Memory B cell (primary cell): ENCODE data around the gene FGD6.
A peak's percentile ranks its signal among the peaks of the same experiment; 100 is the strongest.

Experiments
- ATAC-seq: fragments of 150-1000 bp; cut with Tn5 transposase; 2 replicates; pipeline ENCODE4 v1.10.0; 2021; ENCODE audit warnings: low read depth, mild to moderate bottlenecking, moderate library complexity
- DNase-seq, 2 donors: peaks; one replicate each; pipeline ENCODE4 v3.0.0; 2022; ENCODE audit warnings: low spot score in 2 of 2
- H3K27ac Mint-ChIP-seq: one replicate; pipeline ENCODE4 v1.8.0; 2022; ENCODE audit warnings: mild to moderate bottlenecking, moderate library complexity, mixed read lengths
- H3K27me3 Mint-ChIP-seq: one replicate; pipeline ENCODE4 v1.8.0; 2022; ENCODE audit warnings: mixed read lengths
- H3K36me3 Mint-ChIP-seq: one replicate; pipeline ENCODE4 v1.8.0; 2022; ENCODE audit warnings: mild to moderate bottlenecking, mixed read lengths
- H3K4me1 Mint-ChIP-seq: one replicate; pipeline ENCODE4 v1.8.0; 2022; ENCODE audit warnings: mixed read lengths
- H3K4me3 Mint-ChIP-seq: one replicate; pipeline ENCODE4 v1.8.0; 2022; ENCODE audit warnings: mild to moderate bottlenecking, moderate library complexity, mixed read lengths
- H3K9me3 Mint-ChIP-seq: one replicate; pipeline ENCODE4 v1.8.0; 2022; ENCODE audit warnings: mixed read lengths

Gene FGD6

GRCh38 chr12:95129115-95129514 lies 88.2 kb downstream of the FGD6 start:
- H3K4me3 Mint-ChIP-seq, result no peak overlapping the region
- no peaks in the 10 kb centered on the region for H3K9me3 Mint-ChIP-seq
- peaks cover 3% of the 10 kb centered on the region for H3K36me3 Mint-ChIP-seq
- no peaks in the 10 kb centered on the region for H3K4me1 Mint-ChIP-seq
- ATAC-seq (no peak), DNase-seq (no peak)
- H3K27ac Mint-ChIP-seq, result no peak overlapping the region
- H3K27me3 Mint-ChIP-seq, result no peaks in the 10 kb centered on the region

GRCh38 chr12:95126736-95127135 lies 90.5 kb downstream of the FGD6 start:
- DNase-seq (no peak), ATAC-seq (no peak)
- H3K36me3 Mint-ChIP-seq, result peaks cover 3% of the 10 kb centered on the region
- no peak overlapping the region for H3K4me3 Mint-ChIP-seq
- no peaks in the 10 kb centered on the region for H3K4me1 Mint-ChIP-seq
- no peak overlapping the region for H3K27ac Mint-ChIP-seq
- H3K9me3 Mint-ChIP-seq, result no peaks in the 10 kb centered on the region
- no peaks in the 10 kb centered on the region for H3K27me3 Mint-ChIP-seq

DNA sequence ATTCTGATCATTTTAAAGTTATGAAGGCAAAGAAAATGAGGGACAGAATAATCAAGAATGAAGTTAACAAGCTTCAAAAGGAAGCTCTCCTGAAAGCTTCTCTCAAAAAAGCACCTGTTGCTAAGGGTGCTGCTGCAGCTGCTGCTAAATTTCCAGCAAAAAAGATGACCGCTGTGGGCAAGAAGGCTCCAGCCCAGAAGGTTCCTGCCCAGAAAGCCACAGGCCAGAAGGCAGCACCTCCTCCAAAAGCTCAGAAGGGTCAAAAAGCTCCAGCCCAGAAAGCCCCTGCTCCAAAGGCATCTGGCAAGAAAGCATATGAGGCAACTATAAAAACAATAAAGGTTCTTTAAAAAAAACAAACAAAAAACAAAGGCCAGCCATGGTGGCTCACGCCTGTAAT lies 91.2 kb downstream of the FGD6 start:
- Mint-ChIP-seq H3K27me3 (no peaks in the 10 kb centered on the region), H3K27ac (no peak overlapping the region), H3K4me1 (no peaks in the 10 kb centered on the region), H3K4me3 (no peak overlapping the region), H3K9me3 (no peaks in the 10 kb centered on the region), H3K36me3 (peaks cover 2% of the 10 kb centered on the region)
- ATAC-seq, result no peak
- DNase-seq, result no peak

- H3K4me1 Mint-ChIP-seq, result no peaks in the 10 kb centered on the region
- ATAC-seq, result no peak
- H3K4me3 Mint-ChIP-seq, result no peak overlapping the region
These were observed 93.2 kb downstream of the FGD6 start for GRCh38 chr12:95124106-95124505.

GRCh38 chr12:95118788-95119179 lies 98.5 kb downstream of the FGD6 start:
- no peaks in the 10 kb centered on the region for H3K27me3 Mint-ChIP-seq
- no peaks in the 10 kb centered on the region for H3K4me1 Mint-ChIP-seq
- DNase-seq, result no peak
- H3K36me3 Mint-ChIP-seq, result no peaks in the 10 kb centered on the region
- H3K27ac Mint-ChIP-seq, result no peak overlapping the region
- H3K9me3 Mint-ChIP-seq, result no peaks in the 10 kb centered on the region
- no peak for ATAC-seq
- no peak overlapping the region for H3K4me3 Mint-ChIP-seq

More at GRCh38 chr12:95124106-95124505, 93.2 kb downstream of the FGD6 start:
- Mint-ChIP-seq H3K9me3 (no peaks in the 10 kb centered on the region), H3K27me3 (no peaks in the 10 kb centered on the region), H3K36me3 (peaks cover 2% of the 10 kb centered on the region), H3K27ac (no peak overlapping the region)
- DNase-seq, result no peak

- Mint-ChIP-seq H3K4me3 (no peak overlapping the region), H3K27ac (no peak overlapping the region), H3K4me1 (no peaks in the 10 kb centered on the region), H3K9me3 (no peaks in the 10 kb centered on the region), H3K27me3 (no peaks in the 10 kb centered on the region), H3K36me3 (no peaks in the 10 kb centered on the region)
- DNase-seq, result no peak
- ATAC-seq, result no peak
These were observed 99.0 kb downstream of the FGD6 start for GRCh38 chr12:95118138-95118787.

DNA sequence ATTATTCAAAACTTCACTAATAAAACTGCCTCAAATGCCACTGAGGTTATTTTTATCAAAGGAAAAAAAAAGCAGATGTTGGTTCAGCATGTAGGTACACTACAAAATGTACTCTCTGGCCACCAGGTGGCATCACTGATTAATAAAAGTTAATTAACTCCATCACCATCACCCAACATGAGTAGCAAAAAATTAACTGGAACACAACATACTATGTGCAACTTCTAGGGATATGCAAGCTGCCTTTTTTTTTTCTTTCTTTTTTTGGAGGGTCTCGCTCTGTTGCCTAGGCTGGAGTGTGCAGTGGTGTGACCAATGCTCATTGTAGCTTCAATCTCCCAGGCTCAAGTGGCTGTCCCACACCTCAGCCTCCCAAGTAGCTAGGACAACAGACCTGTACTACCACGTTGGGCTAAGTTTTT lies 100.1 kb downstream of the FGD6 start:
- Mint-ChIP-seq H3K9me3 (no peaks in the 10 kb centered on the region), H3K4me3 (no peak overlapping the region), H3K4me1 (no peaks in the 10 kb centered on the region), H3K27me3 (no peaks in the 10 kb centered on the region), H3K36me3 (no peaks in the 10 kb centered on the region), H3K27ac (no peak overlapping the region)
- DNase-seq (peak; percentile 61 to 68), ATAC-seq (peak; percentile 93)

DNA sequence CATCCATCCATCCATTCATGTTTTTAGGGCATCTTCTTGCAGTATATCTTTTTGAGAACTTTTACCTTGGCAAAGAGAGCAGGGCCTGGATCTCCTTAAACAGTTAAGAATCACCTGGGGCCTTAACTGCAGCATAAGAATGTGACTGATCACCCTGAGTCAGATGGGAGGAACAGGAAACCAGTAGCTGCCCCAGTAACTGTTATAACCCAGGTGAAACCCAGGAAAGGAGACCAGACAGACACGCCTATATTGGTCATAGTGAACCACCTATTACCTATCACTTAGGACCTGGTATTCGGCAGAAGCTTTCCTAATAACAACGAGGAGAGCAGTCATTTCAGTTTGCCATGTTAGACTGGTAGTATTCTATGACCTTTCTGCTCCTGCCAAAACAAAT lies 100.5 kb downstream of the FGD6 start:
- no peaks in the 10 kb centered on the region for H3K36me3 Mint-ChIP-seq
- H3K9me3 Mint-ChIP-seq, result no peaks in the 10 kb centered on the region
- peak; percentile 54 for ATAC-seq

GRCh38 chr12:95116341-95116740 lies 100.9 kb downstream of the FGD6 start:
- no peaks in the 10 kb centered on the region for H3K9me3 Mint-ChIP-seq
- no peak overlapping the region for H3K4me3 Mint-ChIP-seq
- H3K27ac Mint-ChIP-seq, result no peak overlapping the region
- no peaks in the 10 kb centered on the region for H3K27me3 Mint-ChIP-seq
- DNase-seq (no peak), ATAC-seq (no peak)
- H3K36me3 Mint-ChIP-seq, result no peaks in the 10 kb centered on the region
- no peaks in the 10 kb centered on the region for H3K4me1 Mint-ChIP-seq

More for the DNA sequence above, 100.5 kb downstream of the FGD6 start:
- no peaks in the 10 kb centered on the region for H3K4me1 Mint-ChIP-seq
- no peak for DNase-seq
- H3K27ac Mint-ChIP-seq, result no peak overlapping the region
- no peaks in the 10 kb centered on the region for H3K27me3 Mint-ChIP-seq
- no peak overlapping the region for H3K4me3 Mint-ChIP-seq

- no peak overlapping the region for H3K4me3 Mint-ChIP-seq
- ATAC-seq, result no peak
- no peak for DNase-seq
- H3K4me1 Mint-ChIP-seq, result no peaks in the 10 kb centered on the region
- H3K27me3 Mint-ChIP-seq, result no peaks in the 10 kb centered on the region
- H3K36me3 Mint-ChIP-seq, result peaks cover 3% of the 10 kb centered on the region
- no peaks in the 10 kb centered on the region for H3K9me3 Mint-ChIP-seq
- H3K27ac Mint-ChIP-seq, result no peak overlapping the region
These were observed 101.6 kb downstream of the FGD6 start for GRCh38 chr12:95115641-95116040.

- Mint-ChIP-seq H3K9me3 (no peaks in the 10 kb centered on the region), H3K36me3 (peaks cover 3% of the 10 kb centered on the region), H3K4me1 (no peaks in the 10 kb centered on the region), H3K27me3 (no peaks in the 10 kb centered on the region), H3K4me3 (no peak overlapping the region), H3K27ac (no peak overlapping the region)
- ATAC-seq (no peak), DNase-seq (no peak)
These were observed 102.4 kb downstream of the FGD6 start for GRCh38 chr12:95114766-95115405.

- Mint-ChIP-seq H3K9me3 (no peaks in the 10 kb centered on the region), H3K36me3 (peaks cover 3% of the 10 kb centered on the region), H3K27ac (no peak overlapping the region), H3K27me3 (no peaks in the 10 kb centered on the region), H3K4me3 (no peak overlapping the region), H3K4me1 (peaks cover 5% of the 10 kb centered on the region)
- DNase-seq (no peak), ATAC-seq (no peak)
These were observed 109.9 kb downstream of the FGD6 start for GRCh38 chr12:95107362-95107761.

- no peaks in the 10 kb centered on the region for H3K9me3 Mint-ChIP-seq
- H3K27ac Mint-ChIP-seq, result no peak overlapping the region
- no peaks in the 10 kb centered on the region for H3K36me3 Mint-ChIP-seq
- H3K4me1 Mint-ChIP-seq, result peaks cover 5% of the 10 kb centered on the region
- no peak overlapping the region for H3K4me3 Mint-ChIP-seq
- H3K27me3 Mint-ChIP-seq, result no peaks in the 10 kb centered on the region
- DNase-seq (no peak), ATAC-seq (no peak)
These were observed 111.7 kb downstream of the FGD6 start for GRCh38 chr12:95105540-95105939.

DNA sequence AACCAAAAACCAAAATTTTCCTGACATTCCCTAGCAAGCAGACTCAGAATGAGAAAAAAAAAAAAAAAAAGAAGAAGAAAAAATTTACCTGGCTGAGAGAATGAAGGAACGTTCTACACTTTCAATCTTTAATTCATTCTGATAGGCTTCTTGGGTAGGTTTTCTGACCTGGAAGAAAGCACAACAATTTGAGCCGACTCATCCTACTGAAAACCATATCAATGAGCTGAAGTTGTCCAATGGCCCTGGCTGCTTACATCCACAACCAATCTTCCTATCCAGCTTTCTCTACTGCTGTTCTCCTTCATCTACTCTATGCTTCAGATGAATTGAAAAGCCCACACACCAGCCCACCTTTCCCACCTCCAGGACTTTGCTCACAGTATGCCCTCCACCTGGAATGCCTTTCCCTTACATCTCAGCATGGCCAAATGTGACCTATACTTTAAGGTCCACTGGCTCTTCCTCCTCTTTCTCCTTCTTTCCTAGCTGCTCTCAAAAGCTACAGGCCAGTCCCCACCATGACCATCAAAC lies 112.3 kb downstream of the FGD6 start:
- no peak for ATAC-seq
- no peak overlapping the region for H3K4me3 Mint-ChIP-seq
- no peak overlapping the region for H3K27ac Mint-ChIP-seq
- H3K9me3 Mint-ChIP-seq, result no peaks in the 10 kb centered on the region
- H3K4me1 Mint-ChIP-seq, result peaks cover 5% of the 10 kb centered on the region
- DNase-seq, result no peak
- H3K27me3 Mint-ChIP-seq, result no peaks in the 10 kb centered on the region
- no peaks in the 10 kb centered on the region for H3K36me3 Mint-ChIP-seq
